Spleen (tissue), 7 donors: Measurements from ENCODE around the gene KDM5B.

Source experiments
- POLR2AphosphoS5 ChIP-seq, 3 donors: sonication (generic); formaldehyde crosslinking; IDR thresholded peaks; one replicate each; pipeline ENCODE4 v1.5.1; 2017; ENCODE audit warnings: antibody characterized with exemption in 3 of 3
- TF ChIP-seq, protein P1 (sequence below), 11 experiments: fragments of 200-600 bp in 7 of 11; fragments of 450-650 bp in 4 of 11; sonication (generic) in 4 of 11; IDR thresholded peaks in 8 of 11; conservative IDR thresholded peaks in 3 of 11; 1 replicate in 7 of 11; 2 replicates in 4 of 11; pipeline versions ENCODE4 v1.4.0 to v1.8.0; 2016 to 2021; ENCODE audit warnings: antibody characterized with exemption in 11 of 11, inconsistent platforms in 4 of 11, mild to moderate bottlenecking in 1 of 11
- donor health status: DM: no; HTN: no; CAD: no; lungs with moderate emphysema.
- donor health status: DM: no; HTN: no; CAD: no.
- donor health status: DM: no; HTN: no; CAD: no.

GRCh38 chr1:202756391-202756790 is 51.8 kb downstream of the KDM5B start:
- TF ChIP-seq, protein P1, sequence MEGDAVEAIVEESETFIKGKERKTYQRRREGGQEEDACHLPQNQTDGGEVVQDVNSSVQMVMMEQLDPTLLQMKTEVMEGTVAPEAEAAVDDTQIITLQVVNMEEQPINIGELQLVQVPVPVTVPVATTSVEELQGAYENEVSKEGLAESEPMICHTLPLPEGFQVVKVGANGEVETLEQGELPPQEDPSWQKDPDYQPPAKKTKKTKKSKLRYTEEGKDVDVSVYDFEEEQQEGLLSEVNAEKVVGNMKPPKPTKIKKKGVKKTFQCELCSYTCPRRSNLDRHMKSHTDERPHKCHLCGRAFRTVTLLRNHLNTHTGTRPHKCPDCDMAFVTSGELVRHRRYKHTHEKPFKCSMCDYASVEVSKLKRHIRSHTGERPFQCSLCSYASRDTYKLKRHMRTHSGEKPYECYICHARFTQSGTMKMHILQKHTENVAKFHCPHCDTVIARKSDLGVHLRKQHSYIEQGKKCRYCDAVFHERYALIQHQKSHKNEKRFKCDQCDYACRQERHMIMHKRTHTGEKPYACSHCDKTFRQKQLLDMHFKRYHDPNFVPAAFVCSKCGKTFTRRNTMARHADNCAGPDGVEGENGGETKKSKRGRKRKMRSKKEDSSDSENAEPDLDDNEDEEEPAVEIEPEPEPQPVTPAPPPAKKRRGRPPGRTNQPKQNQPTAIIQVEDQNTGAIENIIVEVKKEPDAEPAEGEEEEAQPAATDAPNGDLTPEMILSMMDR (IDR thresholded peaks at IDR 0.05 in 8 of 11, conservative IDR thresholded peaks at IDR 0.05 in 3 of 11), result no peak
- no peak for TF ChIP-seq POLR2AphosphoS5 (IDR thresholded peaks at IDR 0.05)
